GM12878 (cell line): ENCODE data around the gene GREB1. TPM values are rescaled to one million over a fixed set of nuclear protein-coding genes. Genes with fewer than 3 reads are reported as not detected.

Source experiments
- ATAC-seq: fragments of 200-7000 bp; cut with Tn5 transposase; 3 replicates; pipeline ENCODE4 v1.9.1; 2020; ENCODE audit warnings: mild to moderate bottlenecking, moderate library complexity
- BruUV-seq: library from RNA; stranded (reverse); fragments of 400-500 nt; replicated peaks from 2 replicates; lab custom pipeline; 2021; lab: Mats Ljungman, UMichigan
- CTCF ChIA-PET: fragments of 300-600 bp; sonication (Branson Sonifier 250); formaldehyde crosslinking; extraction: SDS; loops from one replicate; lab custom pipeline; 2021; ENCODE audit warnings: inconsistent platforms; lab: Yijun Ruan, JAX
- POLR2A ChIA-PET: fragments of 350-600 bp; formaldehyde crosslinking; extraction: SDS; loops from one replicate; lab custom pipeline; 2021; ENCODE audit warnings: inconsistent platforms; lab: Charles Lee
- RAD21 ChIA-PET: fragments of 300-600 bp; sonication (Branson Sonifier 250); formaldehyde crosslinking; loops from one replicate; lab custom pipeline; 2023; ENCODE audit warnings: antibody characterized with exemption; ENCODE audit not compliant: unreplicated experiment; lab: Charles Lee
- SMC1A ChIA-PET: fragments of 300-600 bp; sonication (Branson Sonifier 250); formaldehyde crosslinking; loops from one replicate; lab custom pipeline; 2023; ENCODE audit not compliant: unreplicated experiment, uncharacterized antibody; lab: Charles Lee
- DNase-seq: peaks from one replicate; pipeline ENCODE4 v3.0.0-alpha.2; 2011; ENCODE audit warnings: low read depth, low spot score
- FAIRE-seq: peaks from 3 replicates; lab custom pipeline; 2011; peaks lifted over from hg19 to GRCh38; lab: Jason Lieb, UNC
- H2AFZ ChIP-seq: 2 replicates; pipeline ENCODE4 v1.6.0; 2011; ENCODE audit warnings: low read depth, low read length, control low read depth; ENCODE audit not compliant: control insufficient read depth
- H3K27ac ChIP-seq: 2 replicates; pipeline ENCODE4 v1.5.1; 2011; ENCODE audit warnings: control low read depth; ENCODE audit not compliant: control insufficient read depth, insufficient read depth
- H3K27me3 ChIP-seq, 2 experiments: replicated peaks in 1 of 2; 2 replicates each; pipeline versions ENCODE4 v1.6.0 to v1.6.1; 2011; ENCODE audit warnings: low read length in 1 of 2; ENCODE audit not compliant: control insufficient read depth in 2 of 2, insufficient read depth in 2 of 2
- H3K36me3 ChIP-seq, 2 experiments: 2 replicates each; pipeline ENCODE4 v1.5.1; 2011; ENCODE audit warnings: low read length in 1 of 2; ENCODE audit not compliant: control insufficient read depth in 2 of 2, insufficient read depth in 2 of 2
- H3K4me1 ChIP-seq: 2 replicates; pipeline ENCODE4 v1.6.1; 2011; ENCODE audit warnings: mild to moderate bottlenecking, low read length, moderate library complexity, mixed read lengths; ENCODE audit not compliant: control insufficient read depth, insufficient read depth
- H3K4me2 ChIP-seq: 2 replicates; pipeline ENCODE4 v1.6.0; 2011; ENCODE audit warnings: control low read depth; ENCODE audit not compliant: control insufficient read depth, insufficient read depth
- H3K4me3 ChIP-seq: fragments of 200-600 bp; sonication (generic); 2 replicates; pipeline ENCODE4 v1.5.1; 2016
- H3K79me2 ChIP-seq: 2 replicates; pipeline ENCODE4 v1.6.0; 2011; ENCODE audit warnings: low read length; ENCODE audit not compliant: control insufficient read depth, insufficient read depth
- H3K9ac ChIP-seq: 2 replicates; pipeline ENCODE4 v1.8.0; 2011; ENCODE audit warnings: low read length, control low read depth, mixed read lengths; ENCODE audit not compliant: control insufficient read depth, insufficient read depth
- H3K9me3 ChIP-seq: replicated peaks from 3 replicates; pipeline ENCODE4 v1.5.1; 2011; ENCODE audit warnings: mild to moderate bottlenecking, low read length; ENCODE audit not compliant: control insufficient read depth, insufficient read depth
- H4K20me1 ChIP-seq: 2 replicates; pipeline ENCODE4 v1.6.0; 2011; ENCODE audit not compliant: control insufficient read depth, insufficient read depth
- CHD1 ChIP-seq: IDR thresholded peaks from 2 replicates; pipeline ENCODE4 v1.6.1; 2012; ENCODE audit warnings: low read depth, low read length, improper control_type of control experiment
- EP300 ChIP-seq, 2 experiments: fragments of 150-350 bp in 1 of 2; IDR thresholded peaks; 2 replicates each; pipeline ENCODE4 v1.6.1; 2011 to 2012; ENCODE audit warnings: low read depth in 2 of 2, low read length in 2 of 2, borderline replicate concordance in 1 of 2, improper control_type of control experiment in 1 of 2, inconsistent platforms in 1 of 2; ENCODE audit not compliant: control insufficient read depth in 1 of 2
- FOXK2 ChIP-seq: fragments of 450-650 bp; IDR thresholded peaks from 2 replicates; pipeline ENCODE4 v1.6.1; 2017; ENCODE audit warnings: mild to moderate bottlenecking, moderate library complexity
- MTA2 ChIP-seq: fragments of 450-650 bp; IDR thresholded peaks from 2 replicates; pipeline ENCODE4 v1.6.1; 2016; ENCODE audit warnings: low read depth, mild to moderate bottlenecking, moderate library complexity
- POU2F2 ChIP-seq: IDR thresholded peaks from 3 replicates; pipeline ENCODE4 v1.6.1; 2011; ENCODE audit warnings: low read depth, mild to moderate bottlenecking, low read length, borderline replicate concordance
- RFX5 ChIP-seq: IDR thresholded peaks from 2 replicates; pipeline ENCODE4 v1.6.1; 2011; ENCODE audit warnings: low read depth, low read length, improper control_type of control experiment
- SMAD5 ChIP-seq: IDR thresholded peaks from 2 replicates; pipeline ENCODE4 v1.6.1; 2016; ENCODE audit warnings: antibody characterized with exemption, low read depth
- ZBTB11 ChIP-seq: fragments of 450-650 bp; formaldehyde crosslinking; IDR thresholded peaks from 2 replicates; pipeline ENCODE4 v1.5.0; 2022; ENCODE audit warnings: mild to moderate bottlenecking, missing genetic modification characterization
- ZNF274 ChIP-seq: IDR thresholded peaks from one replicate; pipeline ENCODE4 v1.8.0; 2011; ENCODE audit not compliant: insufficient read length, insufficient read depth
- WGBS: methylation state at CpG from one replicate; pipeline ENCODE4 v1.1.6; 2016; ENCODE audit warnings: low lambda C conversion rate; ENCODE audit not compliant: insufficient replicate concordance, insufficient coverage; ENCODE audit errors: missing lambda C conversion rate; 5-methylcytosine and 5-hydroxymethylcytosine counted together
- in situ Hi-C: fragments of 300-500 bp; cut with MboI; formaldehyde crosslinking; loops from 9 replicates; pipeline ENCODE4 v1.14.3; 2018; ENCODE audit warnings: mixed read lengths
- intact Hi-C: fragments of 100-400 bp; cut with micrococcal nuclease; formaldehyde crosslinking; loops from one replicate; pipeline ENCODE4 v1.14.2; 2022; ENCODE audit not compliant: unreplicated experiment
- polyA plus RNA-seq, 11 experiments: library from polyadenylated mRNA; depleted of rRNA in 4 of 11; unstranded in 6 of 11; stranded (reverse) in 5 of 11; fragments of >200 nt; fragmentation: Nextera tagmentation in 4 of 11; fragmentation: Illumina TruSeq in 1 of 11; extraction: Ambion mirVana in 4 of 11; extraction: Trizol in 1 of 11; gene quantifications; 1 replicate in 1 of 11; 2 replicates in 10 of 11; pipeline versions ENCODE4 v1.2.1 to v1.2.3, GENCODE V29; 2011 to 2016; ENCODE audit warnings: inconsistent platforms in 2 of 11, missing spikeins in 2 of 11, low read depth in 1 of 11
- total RNA-seq, 4 experiments: library from RNA; depleted of rRNA in 3 of 4; stranded (reverse); fragments of >200 nt in 3 of 4; fragmentation: Illumina TruSeq in 1 of 4; extraction: Trizol in 1 of 4; gene quantifications; 2 replicates each; pipeline versions ENCODE4 v1.2.1 to v1.2.3, GENCODE V29; 2013 to 2021
- TF ChIP-seq, protein P1 (sequence below): fragments of 450-650 bp; IDR thresholded peaks from 2 replicates; pipeline ENCODE4 v1.6.1; 2017; ENCODE audit warnings: low read depth, mild to moderate bottlenecking, moderate library complexity
- TF ChIP-seq, protein P2 (sequence below): fragments of 450-650 bp; IDR thresholded peaks from 2 replicates; pipeline ENCODE4 v1.6.1; 2016; ENCODE audit warnings: mild to moderate bottlenecking
- TF ChIP-seq, protein P3 (sequence below): fragments of 450-650 bp; IDR thresholded peaks from 2 replicates; pipeline ENCODE4 v1.6.1; 2017; ENCODE audit warnings: mild to moderate bottlenecking, moderate library complexity
- TF ChIP-seq, protein P4 (sequence below): fragments of 450-650 bp; IDR thresholded peaks from 2 replicates; pipeline ENCODE4 v1.6.1; 2014; ENCODE audit warnings: mild to moderate bottlenecking

Gene GREB1
- total and polyA plus RNA-seq, 10 of the 15 experiments (the other 5 are each of a cell fraction or from before 2014, with no cell fraction given), result 0.09 to 2.1 (median 0.37) TPM; not detected in 1

DNA sequence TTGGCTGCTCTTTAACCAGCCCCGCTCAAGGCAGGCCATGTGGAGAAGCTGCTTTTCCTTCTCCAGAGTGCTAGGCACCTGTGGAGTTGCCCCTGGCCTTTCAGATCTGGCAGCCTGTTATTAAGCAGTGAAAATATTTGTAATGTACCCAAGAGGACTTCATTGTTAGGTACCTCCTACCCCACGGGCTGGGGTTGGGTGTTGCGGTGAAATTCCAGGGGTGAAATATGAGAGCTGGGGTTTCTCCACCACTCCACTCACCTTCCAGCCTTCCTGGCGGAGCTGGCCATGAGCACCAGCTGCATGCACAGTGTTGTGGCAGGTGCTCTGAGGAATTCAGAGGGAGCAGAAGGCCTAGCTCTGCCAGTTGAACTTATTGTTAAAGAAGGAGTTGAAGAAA is 97.0 kb downstream of the GREB1 start:
- no peak for FAIRE-seq
- H3K27ac ChIP-seq, result no peak overlapping the region
- no peak for ATAC-seq
- no peaks in the 10 kb centered on the region for H4K20me1 ChIP-seq
- no peak overlapping the region for H2AFZ ChIP-seq
- POLR2A ChIA-PET, result interaction anchor here (0.6 kb wide), 1 partner anchor 166 kb away, joined by 3 read pairs; no protein-coding TSS in a partner anchor
- no peak overlapping the region for H3K4me3 ChIP-seq
- RAD21 ChIA-PET, result no interaction called here
- BruUV-seq, result no TSS peak
- DNase-seq, result no peak
- H3K4me1 ChIP-seq, result no peaks in the 10 kb centered on the region
- H3K9me3 ChIP-seq, result no peaks in the 10 kb centered on the region; the same call in 2 of the 3 replicates
- SMC1A ChIA-PET, result no interaction called here
- H3K79me2 ChIP-seq, result no peaks in the 10 kb centered on the region
- CTCF ChIA-PET, result interaction anchor here (1.0 kb wide), 1 partner anchor 52 kb away, joined by 3 read pairs; no protein-coding TSS in a partner anchor
- no peak overlapping the region for H3K9ac ChIP-seq
- intact Hi-C loops, result no loop called here
- in situ Hi-C loops, result no loop called here
- H3K4me2 ChIP-seq, result no peak overlapping the region
- H3K36me3 ChIP-seq, result no peaks in the 10 kb centered on the region
- WGBS, result 57% methylated on average over 4 of the region's 4 CpGs
- H3K27me3 ChIP-seq, result no peaks in the 10 kb centered on the region; a peak in 2 of 4 replicates
- TF ChIP-seq, protein P1, sequence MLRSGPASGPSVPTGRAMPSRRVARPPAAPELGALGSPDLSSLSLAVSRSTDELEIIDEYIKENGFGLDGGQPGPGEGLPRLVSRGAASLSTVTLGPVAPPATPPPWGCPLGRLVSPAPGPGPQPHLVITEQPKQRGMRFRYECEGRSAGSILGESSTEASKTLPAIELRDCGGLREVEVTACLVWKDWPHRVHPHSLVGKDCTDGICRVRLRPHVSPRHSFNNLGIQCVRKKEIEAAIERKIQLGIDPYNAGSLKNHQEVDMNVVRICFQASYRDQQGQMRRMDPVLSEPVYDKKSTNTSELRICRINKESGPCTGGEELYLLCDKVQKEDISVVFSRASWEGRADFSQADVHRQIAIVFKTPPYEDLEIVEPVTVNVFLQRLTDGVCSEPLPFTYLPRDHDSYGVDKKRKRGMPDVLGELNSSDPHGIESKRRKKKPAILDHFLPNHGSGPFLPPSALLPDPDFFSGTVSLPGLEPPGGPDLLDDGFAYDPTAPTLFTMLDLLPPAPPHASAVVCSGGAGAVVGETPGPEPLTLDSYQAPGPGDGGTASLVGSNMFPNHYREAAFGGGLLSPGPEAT, result no peak
- TF ChIP-seq FOXK2, result no peak
- TF ChIP-seq, protein P2, sequence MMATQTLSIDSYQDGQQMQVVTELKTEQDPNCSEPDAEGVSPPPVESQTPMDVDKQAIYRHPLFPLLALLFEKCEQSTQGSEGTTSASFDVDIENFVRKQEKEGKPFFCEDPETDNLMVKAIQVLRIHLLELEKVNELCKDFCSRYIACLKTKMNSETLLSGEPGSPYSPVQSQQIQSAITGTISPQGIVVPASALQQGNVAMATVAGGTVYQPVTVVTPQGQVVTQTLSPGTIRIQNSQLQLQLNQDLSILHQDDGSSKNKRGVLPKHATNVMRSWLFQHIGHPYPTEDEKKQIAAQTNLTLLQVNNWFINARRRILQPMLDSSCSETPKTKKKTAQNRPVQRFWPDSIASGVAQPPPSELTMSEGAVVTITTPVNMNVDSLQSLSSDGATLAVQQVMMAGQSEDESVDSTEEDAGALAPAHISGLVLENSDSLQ, result no peak
- TF ChIP-seq, protein P3, sequence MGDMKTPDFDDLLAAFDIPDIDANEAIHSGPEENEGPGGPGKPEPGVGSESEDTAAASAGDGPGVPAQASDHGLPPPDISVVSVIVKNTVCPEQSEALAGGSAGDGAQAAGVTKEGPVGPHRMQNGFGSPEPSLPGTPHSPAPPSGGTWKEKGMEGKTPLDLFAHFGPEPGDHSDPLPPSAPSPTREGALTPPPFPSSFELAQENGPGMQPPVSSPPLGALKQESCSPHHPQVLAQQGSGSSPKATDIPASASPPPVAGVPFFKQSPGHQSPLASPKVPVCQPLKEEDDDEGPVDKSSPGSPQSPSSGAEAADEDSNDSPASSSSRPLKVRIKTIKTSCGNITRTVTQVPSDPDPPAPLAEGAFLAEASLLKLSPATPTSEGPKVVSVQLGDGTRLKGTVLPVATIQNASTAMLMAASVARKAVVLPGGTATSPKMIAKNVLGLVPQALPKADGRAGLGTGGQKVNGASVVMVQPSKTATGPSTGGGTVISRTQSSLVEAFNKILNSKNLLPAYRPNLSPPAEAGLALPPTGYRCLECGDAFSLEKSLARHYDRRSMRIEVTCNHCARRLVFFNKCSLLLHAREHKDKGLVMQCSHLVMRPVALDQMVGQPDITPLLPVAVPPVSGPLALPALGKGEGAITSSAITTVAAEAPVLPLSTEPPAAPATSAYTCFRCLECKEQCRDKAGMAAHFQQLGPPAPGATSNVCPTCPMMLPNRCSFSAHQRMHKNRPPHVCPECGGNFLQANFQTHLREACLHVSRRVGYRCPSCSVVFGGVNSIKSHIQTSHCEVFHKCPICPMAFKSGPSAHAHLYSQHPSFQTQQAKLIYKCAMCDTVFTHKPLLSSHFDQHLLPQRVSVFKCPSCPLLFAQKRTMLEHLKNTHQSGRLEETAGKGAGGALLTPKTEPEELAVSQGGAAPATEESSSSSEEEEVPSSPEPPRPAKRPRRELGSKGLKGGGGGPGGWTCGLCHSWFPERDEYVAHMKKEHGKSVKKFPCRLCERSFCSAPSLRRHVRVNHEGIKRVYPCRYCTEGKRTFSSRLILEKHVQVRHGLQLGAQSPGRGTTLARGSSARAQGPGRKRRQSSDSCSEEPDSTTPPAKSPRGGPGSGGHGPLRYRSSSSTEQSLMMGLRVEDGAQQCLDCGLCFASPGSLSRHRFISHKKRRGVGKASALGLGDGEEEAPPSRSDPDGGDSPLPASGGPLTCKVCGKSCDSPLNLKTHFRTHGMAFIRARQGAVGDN, result no peak
- TF ChIP-seq ZNF274, result no peak
- TF ChIP-seq EP300 (IDR thresholded peaks at IDR 0.05; ENCODE audit: borderline replicate concordance in 1 of 2, control insufficient read depth in 1 of 2, low read depth in 2 of 2, low read length in 2 of 2), result no peak
- no peak for TF ChIP-seq RFX5
- TF ChIP-seq SMAD5, result no peak
- TF ChIP-seq POU2F2, result no peak
- TF ChIP-seq, protein P4, sequence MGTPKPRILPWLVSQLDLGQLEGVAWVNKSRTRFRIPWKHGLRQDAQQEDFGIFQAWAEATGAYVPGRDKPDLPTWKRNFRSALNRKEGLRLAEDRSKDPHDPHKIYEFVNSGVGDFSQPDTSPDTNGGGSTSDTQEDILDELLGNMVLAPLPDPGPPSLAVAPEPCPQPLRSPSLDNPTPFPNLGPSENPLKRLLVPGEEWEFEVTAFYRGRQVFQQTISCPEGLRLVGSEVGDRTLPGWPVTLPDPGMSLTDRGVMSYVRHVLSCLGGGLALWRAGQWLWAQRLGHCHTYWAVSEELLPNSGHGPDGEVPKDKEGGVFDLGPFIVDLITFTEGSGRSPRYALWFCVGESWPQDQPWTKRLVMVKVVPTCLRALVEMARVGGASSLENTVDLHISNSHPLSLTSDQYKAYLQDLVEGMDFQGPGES, result no peak
- no peak for TF ChIP-seq MTA2
- TF ChIP-seq CHD1, result no peak
- no peak for TF ChIP-seq ZBTB11 (CRISPR knock-in tag)
